Skin of body (tissue), 2 donors: Measurements from ENCODE around the gene ECEL1. TPM values are rescaled to one million over a fixed set of nuclear protein-coding genes. Genes with fewer than 3 reads are reported as not detected.
"Not testable (repeated sequence)": the region's sequence is repeated elsewhere in the genome, so short reads cannot be mapped to it uniquely, and the experiment has no call there.

Experiments
- DNase-seq: peaks from one replicate; lab custom pipeline; 2025; lab: John Stamatoyannopoulos, UW
- total RNA-seq: library from RNA; depleted of rRNA; stranded (reverse); fragments of >200 nt; gene quantifications from one replicate; pipeline ENCODE4 v1.2.3, GENCODE V29; 2014

ECEL1 gene
- 0.30 TPM for total RNA-seq

GRCh38 chr2:232487385-232488096 is at the start of gene ECEL1:
Gene ECEL1 (minus strand): TSS chr2:232487834. CDS start chr2:232486653, 1,181 bp downstream.
- no peak for DNase-seq

GRCh38 chr2:232537079-232537478 is 49.4 kb upstream of the ECEL1 start:
- no peak for DNase-seq

GRCh38 chr2:232535761-232536530 is 48.3 kb upstream of the ECEL1 start:
- no peak for DNase-seq

DNA sequence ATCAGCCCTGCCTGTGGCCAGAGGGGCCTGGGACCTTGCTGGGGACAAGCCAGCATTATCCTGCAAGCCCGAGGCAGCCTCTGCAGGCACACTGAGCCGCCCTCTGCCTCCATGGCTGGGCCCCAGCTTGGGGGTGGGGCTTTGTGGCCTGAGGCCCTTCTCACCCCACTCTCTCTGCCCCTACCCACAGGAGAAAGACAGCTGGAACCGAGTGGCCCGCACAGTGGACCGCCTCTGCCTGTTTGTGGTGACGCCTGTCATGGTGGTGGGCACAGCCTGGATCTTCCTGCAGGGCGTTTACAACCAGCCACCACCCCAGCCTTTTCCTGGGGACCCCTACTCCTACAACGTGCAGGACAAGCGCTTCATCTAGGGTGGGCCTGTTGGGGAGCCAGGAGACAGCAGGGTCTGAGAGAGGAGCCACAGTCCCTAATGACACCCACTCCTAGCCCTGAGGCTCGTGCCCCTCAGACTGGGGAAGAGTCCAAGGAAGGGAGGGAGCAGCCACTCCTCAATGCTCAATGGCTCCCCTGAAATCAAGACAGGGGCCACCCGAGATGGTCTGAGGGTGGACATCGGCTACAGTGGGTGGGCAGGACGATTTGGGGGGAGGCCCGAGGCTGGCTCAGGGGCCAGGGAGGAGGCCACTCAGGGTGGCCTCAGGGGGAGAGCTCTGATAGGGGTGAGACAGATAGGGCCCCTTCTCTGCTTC is 47.5 kb upstream of the ECEL1 start:
- DNase-seq = no peak

DNA sequence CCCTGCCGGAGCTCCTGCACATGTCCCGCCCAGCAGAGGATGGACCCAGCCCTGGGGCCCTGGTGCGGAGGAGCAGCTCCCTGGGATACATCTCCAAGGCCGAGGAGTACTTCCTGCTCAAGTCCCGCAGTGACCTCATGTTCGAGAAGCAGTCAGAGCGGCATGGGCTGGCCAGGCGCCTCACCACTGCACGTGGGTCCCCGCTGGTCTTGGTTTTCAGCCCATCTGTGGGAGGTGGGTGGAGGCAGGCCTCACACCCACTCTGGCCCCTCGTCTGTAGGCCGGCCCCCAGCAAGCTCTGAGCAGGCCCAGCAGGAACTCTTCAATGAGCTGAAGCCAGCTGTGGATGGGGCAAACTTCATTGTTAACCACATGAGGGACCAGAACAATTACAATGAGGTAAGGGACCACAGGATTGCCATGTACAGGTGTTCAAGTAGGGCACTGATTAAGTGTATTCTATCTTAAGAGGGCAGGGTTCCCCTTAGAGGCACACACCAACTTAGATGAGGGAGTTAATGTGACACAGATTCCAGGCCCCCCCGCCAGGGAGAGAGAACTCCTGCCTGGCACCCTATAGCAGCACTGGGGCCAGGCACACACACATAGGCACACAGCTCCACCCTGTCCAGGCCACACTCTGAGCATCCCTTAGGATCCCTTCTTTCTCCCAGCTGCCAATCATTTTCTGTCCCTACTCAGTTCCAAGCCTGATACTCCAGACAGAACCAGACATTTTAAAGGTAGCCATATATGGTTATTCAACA is 46.5 kb upstream of the ECEL1 start:
- no peak for DNase-seq

DNA sequence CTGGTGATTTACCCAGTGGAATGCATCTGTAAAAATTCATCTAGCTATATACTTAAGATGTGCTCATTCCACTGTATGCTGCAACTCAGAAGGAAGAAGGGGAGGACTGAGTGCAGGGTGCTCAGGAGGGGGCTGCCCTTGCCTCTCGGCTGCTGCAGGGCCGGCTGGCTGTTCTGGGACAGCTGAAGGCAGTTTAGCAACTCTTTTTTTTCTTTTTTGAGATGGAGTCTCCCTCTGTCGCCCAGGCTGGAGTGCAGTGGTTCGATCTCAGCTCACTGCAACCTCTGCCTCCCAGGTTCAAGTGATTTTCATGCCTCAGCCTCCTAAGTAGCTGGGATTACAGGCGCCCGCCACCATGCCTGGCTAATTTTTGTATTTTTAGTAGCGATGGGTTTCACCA is 45.2 kb upstream of the ECEL1 start:
- not testable (repeated sequence) for DNase-seq

DNA sequence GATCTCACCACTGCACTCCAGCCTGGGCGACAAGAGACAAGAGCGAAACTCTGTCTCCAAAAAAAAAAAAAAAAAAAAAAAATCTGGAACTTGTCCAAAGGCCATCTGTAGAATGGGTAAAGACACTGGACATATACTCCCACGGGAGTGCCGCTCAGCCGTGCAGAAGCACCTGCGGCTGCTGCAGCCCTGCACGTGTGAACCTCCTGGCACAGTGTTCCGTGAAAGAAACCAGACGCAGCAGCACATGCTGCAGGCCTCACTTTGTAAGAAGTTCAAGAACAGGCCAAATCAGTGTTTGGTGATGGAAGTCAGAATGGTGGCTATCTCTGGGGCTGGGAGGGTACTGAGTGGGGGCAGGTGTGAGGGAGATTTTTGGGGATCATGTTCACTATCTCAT is 44.8 kb upstream of the ECEL1 start:
- DNase-seq = no peak

DNA sequence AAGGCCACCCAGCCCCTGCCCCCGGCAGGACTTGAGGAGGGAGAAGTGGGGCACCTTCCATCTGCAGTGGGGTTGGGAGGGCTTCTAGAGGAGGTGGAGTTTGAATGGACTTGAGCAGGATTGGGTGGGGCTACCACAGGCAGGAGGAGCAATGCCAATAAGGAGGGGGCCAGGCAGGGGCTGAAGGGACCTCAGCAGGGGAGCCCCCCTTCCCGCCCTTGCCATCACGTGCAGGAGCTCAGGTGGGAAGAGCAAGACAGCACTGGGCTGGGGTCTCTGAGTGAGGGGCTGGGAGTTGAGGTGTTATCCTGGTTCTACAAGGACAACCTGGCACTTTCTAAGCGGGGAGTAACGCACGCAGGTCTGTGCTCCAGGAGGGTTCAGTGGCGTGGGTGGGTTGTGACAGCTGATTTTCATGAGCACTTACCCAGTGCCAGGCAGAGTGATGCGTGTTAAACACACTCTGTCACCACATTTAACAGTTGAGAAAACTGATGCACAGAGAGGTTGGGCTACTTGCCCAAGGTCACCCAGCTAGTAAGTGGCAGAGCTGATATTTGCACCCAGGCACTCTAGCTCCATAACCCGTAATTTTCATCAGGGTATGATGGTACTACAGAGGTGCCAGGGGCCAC is 43.1 kb upstream of the ECEL1 start:
- DNase-seq = no peak

GRCh38 chr2:232529806-232530547 is 42.3 kb upstream of the ECEL1 start:
- no peak for DNase-seq

DNA sequence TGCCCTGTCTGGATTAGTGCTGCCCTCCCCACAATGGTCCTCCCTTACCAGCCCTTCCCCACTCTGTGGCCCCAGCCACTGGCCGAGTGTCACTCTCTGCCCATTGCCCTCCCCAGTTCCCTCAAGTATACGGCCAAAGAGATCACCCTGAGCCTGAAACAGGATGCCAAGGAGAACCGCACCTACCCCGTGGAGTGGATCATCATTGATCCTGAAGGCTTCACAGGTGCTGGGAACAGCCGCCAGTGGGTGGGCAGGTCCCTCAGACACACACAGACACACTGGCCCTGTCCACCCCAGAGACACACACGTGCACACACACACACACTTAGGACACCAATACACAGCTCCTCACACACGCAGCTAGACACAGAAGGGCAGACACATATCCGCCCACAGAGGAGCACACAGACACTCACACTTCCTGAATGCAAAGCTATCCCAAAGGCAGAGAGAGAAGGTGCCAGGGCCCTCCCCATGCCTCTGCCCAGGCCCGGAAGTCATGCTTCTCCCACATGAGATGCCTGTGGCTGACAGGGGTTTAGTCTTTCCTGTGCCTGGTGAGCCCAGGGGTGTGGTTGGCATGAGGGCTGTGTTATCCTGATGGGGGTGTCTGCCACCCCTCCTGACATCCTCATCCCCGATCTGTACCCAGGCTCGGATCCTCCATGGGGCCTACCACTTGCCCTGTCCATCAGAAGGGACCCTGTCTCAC is 41.3 kb upstream of the ECEL1 start:
- DNase-seq = no peak

DNA sequence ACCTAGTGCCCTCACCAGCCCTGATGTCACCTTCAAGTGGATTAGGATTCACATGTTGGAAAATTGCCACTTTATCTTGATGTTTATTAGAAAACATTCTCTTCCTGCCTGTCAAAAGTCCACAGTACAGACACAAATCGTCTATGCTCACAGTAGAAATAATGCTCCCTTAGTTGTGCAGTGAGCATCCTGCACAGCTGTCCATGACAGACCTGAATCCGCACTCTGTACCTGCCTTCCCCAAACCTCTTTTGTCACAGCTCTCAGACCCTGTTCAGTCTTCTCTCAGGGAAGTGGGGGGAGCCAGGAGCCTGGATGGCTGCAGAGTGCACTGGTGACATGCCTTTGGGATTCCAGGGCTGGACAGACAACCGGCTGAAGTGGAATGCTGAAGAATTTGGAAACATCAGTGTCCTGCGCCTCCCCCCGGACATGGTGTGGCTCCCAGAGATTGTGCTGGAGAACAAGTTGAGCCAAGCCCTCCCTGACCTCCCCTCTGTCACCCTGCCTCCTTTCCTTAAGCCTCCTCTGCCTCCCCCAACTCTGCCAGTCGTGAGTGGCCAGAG is 40.4 kb upstream of the ECEL1 start:
- DNase-seq = no peak

DNA sequence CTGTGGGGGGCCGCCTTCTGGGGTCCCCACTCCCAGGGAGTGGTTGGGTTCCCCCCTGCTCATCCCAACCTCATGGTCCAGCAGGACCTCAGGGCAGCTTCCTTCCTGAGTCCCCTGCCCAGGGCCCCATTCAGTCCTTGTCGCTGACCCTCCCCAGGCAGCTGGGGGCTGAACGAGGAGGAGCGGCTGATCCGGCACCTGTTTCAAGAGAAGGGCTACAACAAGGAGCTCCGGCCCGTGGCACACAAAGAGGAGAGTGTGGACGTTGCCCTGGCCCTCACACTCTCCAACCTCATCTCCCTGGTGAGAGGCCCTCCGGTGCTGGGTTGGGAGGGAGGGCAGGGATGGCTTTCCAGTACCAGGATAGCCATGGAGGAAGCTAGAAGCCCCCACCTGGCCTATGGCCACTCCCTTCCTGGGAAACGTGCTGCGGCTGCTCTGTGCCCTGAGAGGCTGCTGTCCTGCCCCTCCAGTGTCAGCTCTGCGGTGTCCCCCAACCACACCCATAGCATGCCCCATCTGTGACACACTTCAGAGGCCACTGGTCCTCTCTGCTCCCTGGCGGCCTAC is 38.8 kb upstream of the ECEL1 start:
- no peak for DNase-seq

- DNase-seq = no peak
Observed at GRCh38 chr2:232525791-232526371, 38.2 kb upstream of the ECEL1 start, which contains the start of gene CHRND. Gene CHRND (plus strand): TSS chr2:232526160. CDS start chr2:232526216, 56 bp downstream.

- DNase-seq = no peak
Observed at GRCh38 chr2:232525199-232525598, 37.6 kb upstream of the ECEL1 start.

DNA sequence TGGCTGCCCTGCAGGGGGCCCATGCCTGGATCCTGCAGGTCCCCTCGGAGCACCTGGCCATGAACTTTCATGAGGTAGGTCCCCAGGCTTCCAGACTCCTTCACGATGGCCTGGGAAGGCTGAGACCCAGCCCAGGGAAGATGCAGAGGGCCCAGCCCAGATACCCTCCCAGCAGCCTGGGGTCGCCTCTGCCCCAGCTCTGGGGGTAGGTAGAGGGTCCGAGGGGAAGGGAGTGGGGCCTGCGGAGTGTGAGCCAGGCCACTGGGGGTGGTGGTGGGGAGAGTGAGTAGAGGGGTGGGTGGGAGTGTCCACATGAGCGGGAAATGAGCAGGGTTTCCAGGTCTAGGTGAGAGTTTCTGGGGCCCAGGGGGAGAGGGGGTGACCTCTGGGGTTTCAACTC is 37.1 kb upstream of the ECEL1 start:
- DNase-seq = no peak

- no peak for DNase-seq
Observed at GRCh38 chr2:232523682-232524597, 36.3 kb upstream of the ECEL1 start.

- no peak for DNase-seq
Observed at GRCh38 chr2:232523402-232523681, 35.7 kb upstream of the ECEL1 start.
